ENCODE results near the gene IRF2BP2.

IRF2BP2 gene

GRCh38 chr1:234627009-234627950 lies 17.3 kb upstream of the IRF2BP2 start:
- TF ChIP-seq CTCF (IDR thresholded peaks at IDR 0.05; ENCODE audit: insufficient read depth, low read depth, low read length, missing control alignments): no peak
- H3K4me3 ChIP-seq (ENCODE audit: low read depth, low read length): no peak overlapping the region
- no peak for DNase-seq (ENCODE audit: low read depth)

GRCh38 chr1:234626391-234626790 lies 16.4 kb upstream of the IRF2BP2 start:
- DNase-seq (ENCODE audit: low read depth): no peak
- H3K4me3 ChIP-seq (ENCODE audit: low read depth, low read length): no peak overlapping the region
- TF ChIP-seq CTCF (IDR thresholded peaks at IDR 0.05; ENCODE audit: insufficient read depth, low read depth, low read length, missing control alignments): no peak

- no peak for DNase-seq (ENCODE audit: low read depth)
- no peak for TF ChIP-seq CTCF (IDR thresholded peaks at IDR 0.05; ENCODE audit: insufficient read depth, low read depth, low read length, missing control alignments)
Observed at GRCh38 chr1:234624724-234625117, 14.7 kb upstream of the IRF2BP2 start.

GRCh38 chr1:234621657-234622335 lies 11.8 kb upstream of the IRF2BP2 start:
- no peak for DNase-seq (ENCODE audit: low read depth)
- no peak overlapping the region for H3K4me3 ChIP-seq (ENCODE audit: low read depth, low read length)
- no peak for TF ChIP-seq CTCF (IDR thresholded peaks at IDR 0.05; ENCODE audit: insufficient read depth, low read depth, low read length, missing control alignments)

More at GRCh38 chr1:234624724-234625117, 14.7 kb upstream of the IRF2BP2 start:
- no peak overlapping the region for H3K4me3 ChIP-seq (ENCODE audit: low read depth, low read length)

GRCh38 chr1:234621127-234621468 lies 11.1 kb upstream of the IRF2BP2 start:
- no peak for TF ChIP-seq CTCF (IDR thresholded peaks at IDR 0.05; ENCODE audit: insufficient read depth, low read depth, low read length, missing control alignments)
- H3K4me3 ChIP-seq (ENCODE audit: low read depth, low read length): no peak overlapping the region
- no peak for DNase-seq (ENCODE audit: low read depth)

GRCh38 chr1:234620272-234621126 lies 10.5 kb upstream of the IRF2BP2 start:
- no peak overlapping the region for H3K4me3 ChIP-seq (ENCODE audit: low read depth, low read length)
- DNase-seq (ENCODE audit: low read depth): no peak
- no peak for TF ChIP-seq CTCF (IDR thresholded peaks at IDR 0.05; ENCODE audit: insufficient read depth, low read depth, low read length, missing control alignments)
